ENCODE measurements around the gene CALML5. TPM values are rescaled to one million over a fixed set of nuclear protein-coding genes. Genes with fewer than 3 reads are reported as not detected.

The CALML5 gene
- total RNA-seq, 1 donor from 2014 or later, result not detected

- peaks cover 5% of the 10 kb centered on the region for H3K27me3 Mint-ChIP-seq (ENCODE audit: insufficient read depth, low read depth)
- Histone ChIP-seq H3K4me2 (no peak overlapping the region), H3K27me3 (no peaks in the 10 kb centered on the region), H3K9ac (no peak overlapping the region), H3K4me1 (no peaks in the 10 kb centered on the region), H3K4me3 (no peak overlapping the region), H3K36me3 (peaks cover 5% of the 10 kb centered on the region), H3K9me3 (ENCODE audit: low read depth) (peaks cover 12% of the 10 kb centered on the region), H4K20me1 (ENCODE audit: low read depth) (no peaks in the 10 kb centered on the region), H2AFZ (replicated peaks) (no peak overlapping the region), H3K27ac (no peak overlapping the region), H3K79me2 (ENCODE audit: low read depth) (no peaks in the 10 kb centered on the region), H3F3A (ENCODE audit: low read depth) (no peaks in the 10 kb centered on the region)
- no peak overlapping the region for H3K27ac Mint-ChIP-seq
- peaks cover 25% of the 10 kb centered on the region for H3K9me3 Mint-ChIP-seq
- no peaks in the 10 kb centered on the region for H3K4me1 Mint-ChIP-seq
- no peak overlapping the region for H3K4me3 Mint-ChIP-seq
- no peaks in the 10 kb centered on the region for H3K36me3 Mint-ChIP-seq
- no peak for DNase-seq (ENCODE audit: low spot score)
- no peak for TF ChIP-seq EZH2phosphoT487 (IDR thresholded peaks at IDR 0.05)
- no peak for TF ChIP-seq EZH2 (IDR thresholded peaks at IDR 0.05)
- TF ChIP-seq CTCF (IDR thresholded peaks at IDR 0.05), result no peak
Measured at GRCh38 chr10:5540891-5541290, 41.5 kb upstream of the CALML5 start.

- Mint-ChIP-seq H3K36me3 (no peaks in the 10 kb centered on the region), H3K27ac (no peak overlapping the region), H3K4me3 (no peak overlapping the region), H3K9me3 (peaks cover 25% of the 10 kb centered on the region), H3K4me1 (no peaks in the 10 kb centered on the region), H3K27me3 (ENCODE audit: insufficient read depth, low read depth) (peaks cover 4% of the 10 kb centered on the region)
- Histone ChIP-seq H3K9me3 (ENCODE audit: low read depth) (peaks cover 12% of the 10 kb centered on the region), H3K4me3 (no peak overlapping the region), H3K36me3 (peaks cover 5% of the 10 kb centered on the region), H3K79me2 (ENCODE audit: low read depth) (no peaks in the 10 kb centered on the region), H3F3A (ENCODE audit: low read depth) (no peaks in the 10 kb centered on the region), H3K27me3 (no peaks in the 10 kb centered on the region), H2AFZ (replicated peaks) (no peak overlapping the region), H3K4me1 (no peaks in the 10 kb centered on the region), H3K27ac (no peak overlapping the region), H3K4me2 (no peak overlapping the region), H4K20me1 (ENCODE audit: low read depth) (no peaks in the 10 kb centered on the region), H3K9ac (no peak overlapping the region)
- DNase-seq (ENCODE audit: low spot score), result no peak
- TF ChIP-seq CTCF (IDR thresholded peaks at IDR 0.05), result no peak
- TF ChIP-seq EZH2 (IDR thresholded peaks at IDR 0.05), result no peak
- TF ChIP-seq EZH2phosphoT487 (IDR thresholded peaks at IDR 0.05), result no peak
Measured at GRCh38 chr10:5540080-5540479, 40.7 kb upstream of the CALML5 start.

- Mint-ChIP-seq H3K27me3 (ENCODE audit: insufficient read depth, low read depth) (peaks cover 2% of the 10 kb centered on the region), H3K9me3 (peaks cover 25% of the 10 kb centered on the region), H3K4me1 (peaks cover 7% of the 10 kb centered on the region), H3K36me3 (no peaks in the 10 kb centered on the region), H3K27ac (no peak overlapping the region), H3K4me3 (no peak overlapping the region)
- H3K4me2 ChIP-seq, result no peak overlapping the region
- no peak overlapping the region for H3K27ac ChIP-seq
- H3K4me3 ChIP-seq, result no peak overlapping the region
- peaks cover 12% of the 10 kb centered on the region for H3K9me3 ChIP-seq (ENCODE audit: low read depth)
- H4K20me1 ChIP-seq (ENCODE audit: low read depth), result no peaks in the 10 kb centered on the region
- H2AFZ ChIP-seq (replicated peaks), result peak overlapping the region; percentile 20
- peaks cover 5% of the 10 kb centered on the region for H3K36me3 ChIP-seq
- H3K9ac ChIP-seq, result no peak overlapping the region
- no peak for DNase-seq (ENCODE audit: low spot score)
- no peaks in the 10 kb centered on the region for H3K27me3 ChIP-seq
- TF ChIP-seq EZH2 (IDR thresholded peaks at IDR 0.05), result no peak
- no peak for TF ChIP-seq EZH2phosphoT487 (IDR thresholded peaks at IDR 0.05)
- TF ChIP-seq CTCF (IDR thresholded peaks at IDR 0.05), result no peak
- no peaks in the 10 kb centered on the region for H3F3A ChIP-seq (ENCODE audit: low read depth)
- H3K4me1 ChIP-seq, result no peaks in the 10 kb centered on the region
- no peaks in the 10 kb centered on the region for H3K79me2 ChIP-seq (ENCODE audit: low read depth)
Measured at GRCh38 chr10:5538892-5539651, 39.7 kb upstream of the CALML5 start.

All from neural progenitor cell (in vitro differentiated cells).